Measurements from ENCODE around the gene OSBPL6. TPM values are rescaled to one million over a fixed set of nuclear protein-coding genes. Genes with fewer than 3 reads are reported as not detected.

OSBPL6 gene
- total and polyA plus RNA-seq, 4 donors, result 1.3 to 3.3 (median 2.2) TPM

DNA sequence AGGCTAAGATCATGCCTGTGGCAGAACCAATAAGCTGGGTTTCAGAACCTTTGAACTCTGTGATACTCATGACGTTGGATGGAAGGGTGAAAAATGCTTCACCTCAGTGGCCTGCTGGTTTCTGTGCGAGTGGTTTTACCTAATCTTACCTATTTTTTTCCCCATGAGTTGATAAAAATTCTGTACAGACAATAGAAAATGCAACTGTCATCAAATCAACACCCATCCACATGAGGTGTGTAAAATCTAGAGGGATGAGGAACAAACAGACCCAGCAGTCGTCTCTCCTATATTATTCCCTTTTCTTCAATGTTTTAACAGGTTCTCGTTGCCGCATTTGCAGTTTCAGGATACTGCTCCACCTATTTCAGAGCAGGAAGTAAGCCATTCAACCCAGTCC, 189.4 kb downstream of the OSBPL6 start:
- Histone ChIP-seq H3K27me3 (ENCODE audit: control insufficient read depth in 4 of 4, insufficient read depth in 4 of 4, low read length in 3 of 4) (no peaks in the 10 kb centered on the region), H3K9me3 (ENCODE audit: control insufficient read depth in 4 of 4, low read length in 3 of 4) (no peaks in the 10 kb centered on the region), H3K4me1 (ENCODE audit: control insufficient read depth in 4 of 4, insufficient read depth in 4 of 4, low read length in 3 of 4) (no peaks in the 10 kb centered on the region), H3K36me3 (ENCODE audit: control insufficient read depth in 4 of 4, insufficient read depth in 3 of 4, low read depth in 1 of 4, low read length in 3 of 4) (peaks cover 0 to 21% (median 4%) of the 10 kb centered on the region in 4 donors), H3K9ac (ENCODE audit: low read depth in 1 of 2, low read length in 2 of 2) (no peak overlapping the region), H3K27ac (ENCODE audit: low read depth in 1 of 2, low read length in 2 of 2) (no peak overlapping the region), H3K4me3 (ENCODE audit: low read depth in 1 of 3, low read length in 3 of 3) (no peak overlapping the region)
- no peak for TF ChIP-seq HNF4A (conservative IDR thresholded peaks at IDR 0.05)
- no peak for TF ChIP-seq SP1 (IDR thresholded peaks at IDR 0.05)
- DNase-seq (ENCODE audit: low spot score), result no peak
- 92% methylated on average over 5 of the region's 5 CpGs for WGBS

DNA sequence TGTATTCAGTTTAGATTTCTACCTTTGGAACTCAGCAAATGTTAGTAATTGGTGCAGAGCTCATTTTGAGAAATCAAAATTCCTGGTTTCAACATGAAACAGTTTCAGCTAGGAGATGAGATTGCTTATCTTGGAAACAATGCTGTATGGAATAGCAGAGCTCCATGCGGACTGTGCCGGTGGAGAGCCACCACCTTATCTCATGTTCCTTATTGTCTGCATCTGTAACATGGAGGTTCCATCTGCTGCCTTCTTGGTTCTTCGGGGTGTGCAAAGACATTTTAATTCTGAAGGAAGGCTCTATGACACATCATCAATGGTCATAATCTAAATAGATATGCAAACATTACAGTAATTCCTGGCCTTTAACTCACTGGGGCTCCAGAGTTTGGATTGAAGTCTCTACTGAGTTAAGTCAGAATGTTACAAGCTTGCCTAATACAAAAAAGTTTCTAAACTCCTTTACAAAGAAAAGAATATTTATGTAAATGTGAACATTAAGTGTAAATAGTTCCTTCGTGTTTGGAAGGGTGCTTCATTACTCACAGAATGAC, 191.4 kb downstream of the OSBPL6 start:
- Histone ChIP-seq H3K27me3 (ENCODE audit: control insufficient read depth in 4 of 4, insufficient read depth in 4 of 4, low read length in 3 of 4) (no peaks in the 10 kb centered on the region), H3K4me3 (ENCODE audit: low read depth in 1 of 3, low read length in 3 of 3) (no peak overlapping the region), H3K9ac (ENCODE audit: low read depth in 1 of 2, low read length in 2 of 2) (no peak overlapping the region), H3K27ac (ENCODE audit: low read depth in 1 of 2, low read length in 2 of 2) (no peak overlapping the region), H3K4me1 (ENCODE audit: control insufficient read depth in 4 of 4, insufficient read depth in 4 of 4, low read length in 3 of 4) (no peaks in the 10 kb centered on the region), H3K9me3 (ENCODE audit: control insufficient read depth in 4 of 4, low read length in 3 of 4) (no peaks in the 10 kb centered on the region), H3K36me3 (ENCODE audit: control insufficient read depth in 4 of 4, insufficient read depth in 3 of 4, low read depth in 1 of 4, low read length in 3 of 4) (peaks cover 0 to 21% (median 7%) of the 10 kb centered on the region in 4 donors)
- TF ChIP-seq, protein P1, sequence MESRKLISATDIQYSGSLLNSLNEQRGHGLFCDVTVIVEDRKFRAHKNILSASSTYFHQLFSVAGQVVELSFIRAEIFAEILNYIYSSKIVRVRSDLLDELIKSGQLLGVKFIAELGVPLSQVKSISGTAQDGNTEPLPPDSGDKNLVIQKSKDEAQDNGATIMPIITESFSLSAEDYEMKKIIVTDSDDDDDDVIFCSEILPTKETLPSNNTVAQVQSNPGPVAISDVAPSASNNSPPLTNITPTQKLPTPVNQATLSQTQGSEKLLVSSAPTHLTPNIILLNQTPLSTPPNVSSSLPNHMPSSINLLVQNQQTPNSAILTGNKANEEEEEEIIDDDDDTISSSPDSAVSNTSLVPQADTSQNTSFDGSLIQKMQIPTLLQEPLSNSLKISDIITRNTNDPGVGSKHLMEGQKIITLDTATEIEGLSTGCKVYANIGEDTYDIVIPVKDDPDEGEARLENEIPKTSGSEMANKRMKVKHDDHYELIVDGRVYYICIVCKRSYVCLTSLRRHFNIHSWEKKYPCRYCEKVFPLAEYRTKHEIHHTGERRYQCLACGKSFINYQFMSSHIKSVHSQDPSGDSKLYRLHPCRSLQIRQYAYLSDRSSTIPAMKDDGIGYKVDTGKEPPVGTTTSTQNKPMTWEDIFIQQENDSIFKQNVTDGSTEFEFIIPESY (IDR thresholded peaks at IDR 0.05), result no peak
- TF ChIP-seq, protein P2, sequence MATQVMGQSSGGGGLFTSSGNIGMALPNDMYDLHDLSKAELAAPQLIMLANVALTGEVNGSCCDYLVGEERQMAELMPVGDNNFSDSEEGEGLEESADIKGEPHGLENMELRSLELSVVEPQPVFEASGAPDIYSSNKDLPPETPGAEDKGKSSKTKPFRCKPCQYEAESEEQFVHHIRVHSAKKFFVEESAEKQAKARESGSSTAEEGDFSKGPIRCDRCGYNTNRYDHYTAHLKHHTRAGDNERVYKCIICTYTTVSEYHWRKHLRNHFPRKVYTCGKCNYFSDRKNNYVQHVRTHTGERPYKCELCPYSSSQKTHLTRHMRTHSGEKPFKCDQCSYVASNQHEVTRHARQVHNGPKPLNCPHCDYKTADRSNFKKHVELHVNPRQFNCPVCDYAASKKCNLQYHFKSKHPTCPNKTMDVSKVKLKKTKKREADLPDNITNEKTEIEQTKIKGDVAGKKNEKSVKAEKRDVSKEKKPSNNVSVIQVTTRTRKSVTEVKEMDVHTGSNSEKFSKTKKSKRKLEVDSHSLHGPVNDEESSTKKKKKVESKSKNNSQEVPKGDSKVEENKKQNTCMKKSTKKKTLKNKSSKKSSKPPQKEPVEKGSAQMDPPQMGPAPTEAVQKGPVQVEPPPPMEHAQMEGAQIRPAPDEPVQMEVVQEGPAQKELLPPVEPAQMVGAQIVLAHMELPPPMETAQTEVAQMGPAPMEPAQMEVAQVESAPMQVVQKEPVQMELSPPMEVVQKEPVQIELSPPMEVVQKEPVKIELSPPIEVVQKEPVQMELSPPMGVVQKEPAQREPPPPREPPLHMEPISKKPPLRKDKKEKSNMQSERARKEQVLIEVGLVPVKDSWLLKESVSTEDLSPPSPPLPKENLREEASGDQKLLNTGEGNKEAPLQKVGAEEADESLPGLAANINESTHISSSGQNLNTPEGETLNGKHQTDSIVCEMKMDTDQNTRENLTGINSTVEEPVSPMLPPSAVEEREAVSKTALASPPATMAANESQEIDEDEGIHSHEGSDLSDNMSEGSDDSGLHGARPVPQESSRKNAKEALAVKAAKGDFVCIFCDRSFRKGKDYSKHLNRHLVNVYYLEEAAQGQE (IDR thresholded peaks at IDR 0.05), result no peak
- TF ChIP-seq TAF1 (conservative IDR thresholded peaks at IDR 0.05) (no peak), EGR1 (IDR thresholded peaks at IDR 0.05; ENCODE audit: low read depth in 2 of 2) (no peak), FOXA1 (IDR thresholded peaks at IDR 0.05) (no peak), HNF4A (conservative IDR thresholded peaks at IDR 0.05) (no peak), RAD21 (IDR thresholded peaks at IDR 0.05) (no peak), NR2F2 (IDR thresholded peaks at IDR 0.05) (no peak), HNF4G (IDR thresholded peaks at IDR 0.05) (no peak), YY1 (IDR thresholded peaks at IDR 0.05) (no peak), SP1 (IDR thresholded peaks at IDR 0.05) (no peak)
- TF ChIP-seq, protein P3, sequence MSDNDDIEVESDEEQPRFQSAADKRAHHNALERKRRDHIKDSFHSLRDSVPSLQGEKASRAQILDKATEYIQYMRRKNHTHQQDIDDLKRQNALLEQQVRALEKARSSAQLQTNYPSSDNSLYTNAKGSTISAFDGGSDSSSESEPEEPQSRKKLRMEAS (IDR thresholded peaks at IDR 0.05), result no peak
- TF ChIP-seq, protein P4, sequence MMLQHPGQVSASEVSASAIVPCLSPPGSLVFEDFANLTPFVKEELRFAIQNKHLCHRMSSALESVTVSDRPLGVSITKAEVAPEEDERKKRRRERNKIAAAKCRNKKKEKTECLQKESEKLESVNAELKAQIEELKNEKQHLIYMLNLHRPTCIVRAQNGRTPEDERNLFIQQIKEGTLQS (IDR thresholded peaks at IDR 0.05), result no peak
- TF ChIP-seq, protein P5, sequence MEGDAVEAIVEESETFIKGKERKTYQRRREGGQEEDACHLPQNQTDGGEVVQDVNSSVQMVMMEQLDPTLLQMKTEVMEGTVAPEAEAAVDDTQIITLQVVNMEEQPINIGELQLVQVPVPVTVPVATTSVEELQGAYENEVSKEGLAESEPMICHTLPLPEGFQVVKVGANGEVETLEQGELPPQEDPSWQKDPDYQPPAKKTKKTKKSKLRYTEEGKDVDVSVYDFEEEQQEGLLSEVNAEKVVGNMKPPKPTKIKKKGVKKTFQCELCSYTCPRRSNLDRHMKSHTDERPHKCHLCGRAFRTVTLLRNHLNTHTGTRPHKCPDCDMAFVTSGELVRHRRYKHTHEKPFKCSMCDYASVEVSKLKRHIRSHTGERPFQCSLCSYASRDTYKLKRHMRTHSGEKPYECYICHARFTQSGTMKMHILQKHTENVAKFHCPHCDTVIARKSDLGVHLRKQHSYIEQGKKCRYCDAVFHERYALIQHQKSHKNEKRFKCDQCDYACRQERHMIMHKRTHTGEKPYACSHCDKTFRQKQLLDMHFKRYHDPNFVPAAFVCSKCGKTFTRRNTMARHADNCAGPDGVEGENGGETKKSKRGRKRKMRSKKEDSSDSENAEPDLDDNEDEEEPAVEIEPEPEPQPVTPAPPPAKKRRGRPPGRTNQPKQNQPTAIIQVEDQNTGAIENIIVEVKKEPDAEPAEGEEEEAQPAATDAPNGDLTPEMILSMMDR (IDR thresholded peaks at IDR 0.05; ENCODE audit: low read depth, low read length, missing input control), result no peak
- no peak for DNase-seq (ENCODE audit: low spot score)
- 79% methylated on average over 4 of the region's 4 CpGs for WGBS

All from liver (tissue), 9 donors.